HepG2 (cell line): ENCODE data around the gene TXN. TPM values are rescaled to one million over a fixed set of nuclear protein-coding genes. Genes with fewer than 3 reads are reported as not detected.

Source experiments
- ASH2L ChIP-seq: fragments of 300-600, 200-600 bp; sonication (generic); IDR thresholded peaks from 2 replicates; pipeline ENCODE4 v1.7.0; 2017; ENCODE audit warnings: low read depth, mild to moderate bottlenecking, moderate library complexity, mixed read lengths, low read length; ENCODE audit not compliant: insufficient read length
- ATF7 ChIP-seq, 2 experiments: fragments of 450-650 bp in 1 of 2; sonication (generic) in 1 of 2; formaldehyde crosslinking in 1 of 2; IDR thresholded peaks; 2 replicates each; pipeline versions ENCODE4 v1.4.0 to v1.6.1; 2016 to 2020; ENCODE audit warnings: antibody characterized with exemption in 1 of 2, mild to moderate bottlenecking in 1 of 2, missing genetic modification reagents in 1 of 2
- FOXC1 ChIP-seq: sonication (generic); formaldehyde crosslinking; IDR thresholded peaks from 2 replicates; pipeline ENCODE4 v1.8.0; 2022; ENCODE audit warnings: mild to moderate bottlenecking, missing genetic modification reagents, borderline replicate concordance
- MEIS2 ChIP-seq: sonication (generic); formaldehyde crosslinking; IDR thresholded peaks from 2 replicates; pipeline ENCODE4 v1.9.0; 2021; ENCODE audit warnings: mild to moderate bottlenecking, missing genetic modification reagents
- MXI1 ChIP-seq: IDR thresholded peaks from 3 replicates; pipeline ENCODE4 v1.6.1; 2012; ENCODE audit warnings: low read depth, low read length, inconsistent platforms, borderline replicate concordance
- SNAPC2 ChIP-seq: sonication (generic); formaldehyde crosslinking; IDR thresholded peaks from 2 replicates; pipeline ENCODE4 v1.8.1; 2022; ENCODE audit warnings: mild to moderate bottlenecking, missing genetic modification reagents
- ZFP90 ChIP-seq: sonication (generic); formaldehyde crosslinking; IDR thresholded peaks from 2 replicates; pipeline ENCODE4 v1.8.0; 2022; ENCODE audit warnings: missing genetic modification reagents, mild to moderate bottlenecking, inconsistent platforms, borderline replicate concordance
- ZNF350 ChIP-seq: sonication (generic); formaldehyde crosslinking; IDR thresholded peaks from 2 replicates; pipeline ENCODE4 v1.4.0; 2020; ENCODE audit warnings: mild to moderate bottlenecking, low read depth, missing genetic modification reagents, borderline replicate concordance
- polyA plus RNA-seq, 8 experiments: library from polyadenylated mRNA; depleted of rRNA in 3 of 8; stranded (reverse) in 7 of 8; unstranded in 1 of 8; fragments of >200 nt; fragmentation: Illumina TruSeq in 4 of 8; extraction: Trizol in 4 of 8; gene quantifications; 2 replicates each; pipeline versions ENCODE4 v1.2.1 to v1.2.3, GENCODE V29; 2011 to 2016; ENCODE audit warnings: low read depth in 4 of 8, missing spikeins in 1 of 8, mixed read lengths in 1 of 8; ENCODE audit not compliant: insufficient read depth in 1 of 8
- total RNA-seq, 5 experiments: library from RNA; depleted of rRNA; stranded (reverse); fragments of >200 nt; fragmentation: Illumina TruSeq; extraction: Trizol; gene quantifications; 2 replicates each; pipeline ENCODE4 v1.2.3, GENCODE V29; 2016; ENCODE audit warnings: low read depth in 1 of 5
- TF ChIP-seq, protein P1 (sequence below): sonication (generic); formaldehyde crosslinking; IDR thresholded peaks from 2 replicates; pipeline ENCODE4 v1.4.0; 2020; ENCODE audit warnings: missing genetic modification reagents, borderline replicate concordance
- TF ChIP-seq, protein P2 (sequence below): sonication (generic); formaldehyde crosslinking; IDR thresholded peaks from 2 replicates; pipeline ENCODE4 v1.4.0; 2020; ENCODE audit warnings: mild to moderate bottlenecking, missing genetic modification reagents
- TF ChIP-seq, protein P3 (sequence below): sonication (generic); formaldehyde crosslinking; IDR thresholded peaks from 2 replicates; pipeline ENCODE4 v1.4.0; 2020; ENCODE audit warnings: missing genetic modification reagents, borderline replicate concordance

The TXN gene
- total and polyA plus RNA-seq, 2 of the 13 experiments (the other 11 are each of a cell fraction or from before 2014, with no cell fraction given) = 364 to 470 TPM

DNA sequence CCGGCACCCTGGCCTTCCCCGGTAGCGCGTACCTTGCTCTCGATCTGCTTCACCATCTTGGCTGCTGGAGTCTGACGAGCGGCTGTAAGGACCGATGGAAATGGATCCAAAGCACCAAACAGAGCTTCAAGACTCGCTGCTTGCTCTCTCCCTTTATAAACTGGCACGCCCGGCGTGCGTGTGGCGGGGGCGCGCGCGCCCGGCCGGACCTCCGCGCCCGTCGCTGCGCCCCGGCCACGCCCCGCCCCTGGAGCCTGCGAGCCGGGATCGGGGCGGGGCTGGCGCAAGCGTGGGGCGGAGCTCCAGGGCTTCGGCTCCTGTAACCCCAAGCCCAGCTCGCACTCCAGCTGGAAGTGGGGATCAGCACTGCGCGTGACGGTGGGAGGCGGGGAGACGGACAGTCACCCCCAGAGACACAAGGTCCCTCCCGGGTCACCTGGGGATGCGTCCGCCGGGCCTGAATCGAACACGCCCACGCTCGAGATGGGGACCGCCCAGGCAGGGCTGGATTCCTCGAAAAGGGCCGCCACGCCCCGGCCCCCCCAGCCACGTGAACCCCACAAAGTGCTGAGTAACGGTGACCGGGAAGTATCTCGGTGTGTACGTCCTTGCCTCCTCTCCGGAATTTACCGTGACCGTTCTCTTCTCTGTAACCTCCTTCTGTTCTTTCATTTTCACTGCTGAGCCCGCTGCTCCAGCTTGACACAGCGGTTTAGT is at the start of gene TXN (continued):
- 0 out of 2 replicates have a peak, but pooled peaks have one; percentile 59 for TF ChIP-seq FOXC1
- peak; percentile 62; the same call in 1 of the 2 replicates for TF ChIP-seq ZNF350 (CRISPR knock-in tag)
- peak; percentile 37 for TF ChIP-seq MEIS2 (CRISPR knock-in tag)
- no peak for TF ChIP-seq SNAPC2
- TF ChIP-seq, protein P1, sequence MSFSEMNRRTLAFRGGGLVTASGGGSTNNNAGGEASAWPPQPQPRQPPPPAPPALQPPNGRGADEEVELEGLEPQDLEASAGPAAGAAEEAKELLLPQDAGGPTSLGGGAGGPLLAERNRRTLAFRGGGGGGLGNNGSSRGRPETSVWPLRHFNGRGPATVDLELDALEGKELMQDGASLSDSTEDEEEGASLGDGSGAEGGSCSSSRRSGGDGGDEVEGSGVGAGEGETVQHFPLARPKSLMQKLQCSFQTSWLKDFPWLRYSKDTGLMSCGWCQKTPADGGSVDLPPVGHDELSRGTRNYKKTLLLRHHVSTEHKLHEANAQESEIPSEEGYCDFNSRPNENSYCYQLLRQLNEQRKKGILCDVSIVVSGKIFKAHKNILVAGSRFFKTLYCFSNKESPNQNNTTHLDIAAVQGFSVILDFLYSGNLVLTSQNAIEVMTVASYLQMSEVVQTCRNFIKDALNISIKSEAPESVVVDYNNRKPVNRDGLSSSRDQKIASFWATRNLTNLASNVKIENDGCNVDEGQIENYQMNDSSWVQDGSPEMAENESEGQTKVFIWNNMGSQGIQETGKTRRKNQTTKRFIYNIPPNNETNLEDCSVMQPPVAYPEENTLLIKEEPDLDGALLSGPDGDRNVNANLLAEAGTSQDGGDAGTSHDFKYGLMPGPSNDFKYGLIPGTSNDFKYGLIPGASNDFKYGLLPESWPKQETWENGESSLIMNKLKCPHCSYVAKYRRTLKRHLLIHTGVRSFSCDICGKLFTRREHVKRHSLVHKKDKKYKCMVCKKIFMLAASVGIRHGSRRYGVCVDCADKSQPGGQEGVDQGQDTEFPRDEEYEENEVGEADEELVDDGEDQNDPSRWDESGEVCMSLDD (CRISPR knock-in tag) = peak; percentile 99
- TF ChIP-seq ATF7 (IDR thresholded peaks at IDR 0.05) = no peak
- no peak for TF ChIP-seq ATF7 (CRISPR knock-in tag; IDR thresholded peaks at IDR 0.05)
- TF ChIP-seq, protein P2, sequence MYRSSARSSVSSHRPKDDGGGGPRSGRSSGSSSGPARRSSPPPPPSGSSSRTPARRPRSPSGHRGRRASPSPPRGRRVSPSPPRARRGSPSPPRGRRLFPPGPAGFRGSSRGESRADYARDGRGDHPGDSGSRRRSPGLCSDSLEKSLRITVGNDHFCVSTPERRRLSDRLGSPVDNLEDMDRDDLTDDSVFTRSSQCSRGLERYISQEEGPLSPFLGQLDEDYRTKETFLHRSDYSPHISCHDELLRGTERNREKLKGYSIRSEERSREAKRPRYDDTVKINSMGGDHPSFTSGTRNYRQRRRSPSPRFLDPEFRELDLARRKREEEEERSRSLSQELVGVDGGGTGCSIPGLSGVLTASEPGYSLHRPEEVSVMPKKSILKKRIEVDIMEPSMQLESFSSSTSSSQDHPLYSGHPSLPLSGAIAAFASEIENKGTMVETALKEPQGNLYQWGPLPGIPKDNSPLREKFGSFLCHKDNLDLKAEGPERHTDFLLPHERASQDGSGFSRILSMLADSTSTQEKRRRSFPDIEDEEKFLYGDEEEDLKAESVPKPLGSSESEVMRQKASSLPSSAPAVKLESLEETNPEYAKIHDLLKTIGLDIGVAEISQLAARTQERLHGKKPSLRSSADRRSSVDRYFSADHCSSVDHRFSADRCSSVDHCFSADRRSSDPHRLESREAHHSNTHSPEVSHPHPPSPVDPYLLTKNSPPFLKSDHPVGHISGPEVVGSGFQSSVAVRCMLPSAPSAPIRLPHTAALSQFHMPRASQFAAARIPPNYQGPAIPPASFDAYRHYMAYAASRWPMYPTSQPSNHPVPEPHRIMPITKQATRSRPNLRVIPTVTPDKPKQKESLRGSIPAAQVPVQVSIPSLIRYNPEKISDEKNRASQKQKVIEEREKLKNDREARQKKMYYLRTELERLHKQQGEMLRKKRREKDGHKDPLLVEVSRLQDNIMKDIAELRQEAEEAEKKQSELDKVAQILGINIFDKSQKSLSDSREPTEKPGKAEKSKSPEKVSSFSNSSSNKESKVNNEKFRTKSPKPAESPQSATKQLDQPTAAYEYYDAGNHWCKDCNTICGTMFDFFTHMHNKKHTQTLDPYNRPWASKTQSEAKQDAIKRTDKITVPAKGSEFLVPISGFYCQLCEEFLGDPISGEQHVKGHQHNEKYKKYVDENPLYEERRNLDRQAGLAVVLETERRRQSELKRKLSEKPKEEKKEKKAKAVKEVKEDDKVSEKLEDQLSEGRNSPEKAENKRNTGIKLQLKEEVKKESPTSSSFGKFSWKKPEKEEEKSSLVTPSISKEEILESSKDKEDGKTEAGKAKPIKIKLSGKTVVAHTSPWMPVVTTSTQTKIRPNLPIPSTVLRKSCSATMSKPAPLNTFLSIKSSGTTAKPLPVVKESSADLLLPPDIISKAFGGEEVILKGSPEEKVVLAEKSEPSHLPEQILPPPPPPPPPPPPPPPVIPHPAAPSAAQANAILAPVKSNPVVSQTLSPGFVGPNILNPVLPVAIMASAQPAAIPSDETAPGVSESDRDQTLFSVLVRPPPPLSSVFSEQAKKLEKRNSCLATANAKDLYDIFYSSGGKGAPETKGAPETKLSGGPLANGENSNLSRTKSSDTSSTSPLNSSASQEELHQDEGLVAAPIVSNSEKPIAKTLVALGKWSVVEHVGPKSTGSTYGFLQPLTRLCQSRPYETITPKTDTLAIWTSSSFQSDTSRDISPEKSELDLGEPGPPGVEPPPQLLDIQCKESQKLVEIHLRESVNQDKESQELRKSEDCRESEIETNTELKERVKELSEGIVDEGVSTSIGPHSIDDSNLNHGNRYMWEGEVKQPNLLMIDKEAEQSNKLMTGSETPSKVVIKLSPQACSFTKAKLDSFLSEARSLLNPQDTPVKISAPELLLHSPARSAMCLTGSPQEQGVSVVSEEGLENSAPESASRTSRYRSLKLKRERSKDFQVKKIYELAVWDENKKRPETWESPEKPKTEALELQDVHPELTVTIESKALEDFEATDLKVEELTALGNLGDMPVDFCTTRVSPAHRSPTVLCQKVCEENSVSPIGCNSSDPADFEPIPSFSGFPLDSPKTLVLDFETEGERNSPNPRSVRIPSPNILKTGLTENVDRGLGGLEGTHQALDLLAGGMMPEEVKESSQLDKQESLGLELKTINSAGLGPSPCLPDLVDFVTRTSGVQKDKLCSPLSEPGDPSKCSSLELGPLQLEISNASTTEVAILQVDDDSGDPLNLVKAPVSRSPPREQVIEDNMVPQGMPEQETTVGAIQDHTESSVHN (CRISPR knock-in tag) = no peak
- peak; percentile 66; the same call in 1 of the 2 replicates for TF ChIP-seq ZFP90 (CRISPR knock-in tag)
- TF ChIP-seq, protein P3, sequence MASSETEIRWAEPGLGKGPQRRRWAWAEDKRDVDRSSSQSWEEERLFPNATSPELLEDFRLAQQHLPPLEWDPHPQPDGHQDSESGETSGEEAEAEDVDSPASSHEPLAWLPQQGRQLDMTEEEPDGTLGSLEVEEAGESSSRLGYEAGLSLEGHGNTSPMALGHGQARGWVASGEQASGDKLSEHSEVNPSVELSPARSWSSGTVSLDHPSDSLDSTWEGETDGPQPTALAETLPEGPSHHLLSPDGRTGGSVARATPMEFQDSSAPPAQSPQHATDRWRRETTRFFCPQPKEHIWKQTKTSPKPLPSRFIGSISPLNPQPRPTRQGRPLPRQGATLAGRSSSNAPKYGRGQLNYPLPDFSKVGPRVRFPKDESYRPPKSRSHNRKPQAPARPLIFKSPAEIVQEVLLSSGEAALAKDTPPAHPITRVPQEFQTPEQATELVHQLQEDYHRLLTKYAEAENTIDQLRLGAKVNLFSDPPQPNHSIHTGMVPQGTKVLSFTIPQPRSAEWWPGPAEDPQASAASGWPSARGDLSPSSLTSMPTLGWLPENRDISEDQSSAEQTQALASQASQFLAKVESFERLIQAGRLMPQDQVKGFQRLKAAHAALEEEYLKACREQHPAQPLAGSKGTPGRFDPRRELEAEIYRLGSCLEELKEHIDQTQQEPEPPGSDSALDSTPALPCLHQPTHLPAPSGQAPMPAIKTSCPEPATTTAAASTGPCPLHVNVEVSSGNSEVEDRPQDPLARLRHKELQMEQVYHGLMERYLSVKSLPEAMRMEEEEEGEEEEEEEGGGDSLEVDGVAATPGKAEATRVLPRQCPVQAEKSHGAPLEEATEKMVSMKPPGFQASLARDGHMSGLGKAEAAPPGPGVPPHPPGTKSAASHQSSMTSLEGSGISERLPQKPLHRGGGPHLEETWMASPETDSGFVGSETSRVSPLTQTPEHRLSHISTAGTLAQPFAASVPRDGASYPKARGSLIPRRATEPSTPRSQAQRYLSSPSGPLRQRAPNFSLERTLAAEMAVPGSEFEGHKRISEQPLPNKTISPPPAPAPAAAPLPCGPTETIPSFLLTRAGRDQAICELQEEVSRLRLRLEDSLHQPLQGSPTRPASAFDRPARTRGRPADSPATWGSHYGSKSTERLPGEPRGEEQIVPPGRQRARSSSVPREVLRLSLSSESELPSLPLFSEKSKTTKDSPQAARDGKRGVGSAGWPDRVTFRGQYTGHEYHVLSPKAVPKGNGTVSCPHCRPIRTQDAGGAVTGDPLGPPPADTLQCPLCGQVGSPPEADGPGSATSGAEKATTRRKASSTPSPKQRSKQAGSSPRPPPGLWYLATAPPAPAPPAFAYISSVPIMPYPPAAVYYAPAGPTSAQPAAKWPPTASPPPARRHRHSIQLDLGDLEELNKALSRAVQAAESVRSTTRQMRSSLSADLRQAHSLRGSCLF (CRISPR knock-in tag) = no peak
- peak; percentile 76 for TF ChIP-seq ASH2L
- TF ChIP-seq MXI1 = no peak; the same call in 2 of the 3 replicates
